ENCODE measurements around the gene ANKRD55.

Gene ANKRD55

GRCh38 chr5:56072863-56073766 is 160.0 kb downstream of the ANKRD55 start:
- in situ Hi-C loops (cut with HindIII; ENCODE audit: low sequenced_read_pairs) = no loop called here
- no peak for DNase-seq (ENCODE audit: low read depth, low spot score)
- TF ChIP-seq CTCF (IDR thresholded peaks at IDR 0.05; ENCODE audit: low read depth, low read length) = no peak

GRCh38 chr5:56071470-56071869 is 161.7 kb downstream of the ANKRD55 start:
- no peak overlapping the region for H3K4me3 ChIP-seq (ENCODE audit: low read depth, low read length)
- in situ Hi-C loops (cut with HindIII; ENCODE audit: low sequenced_read_pairs) = no loop called here
- DNase-seq (ENCODE audit: low read depth, low spot score) = no peak
- no peak for TF ChIP-seq CTCF (IDR thresholded peaks at IDR 0.05; ENCODE audit: low read depth, low read length)

More at GRCh38 chr5:56072863-56073766, 160.0 kb downstream of the ANKRD55 start:
- H3K4me3 ChIP-seq (ENCODE audit: low read depth, low read length) = no peak overlapping the region

GRCh38 chr5:56070851-56071465 is 162.2 kb downstream of the ANKRD55 start:
- TF ChIP-seq CTCF (IDR thresholded peaks at IDR 0.05; ENCODE audit: low read depth, low read length) = no peak
- in situ Hi-C loops (cut with HindIII; ENCODE audit: low sequenced_read_pairs) = no loop called here
- no peak for DNase-seq (ENCODE audit: low read depth, low spot score)
- no peak overlapping the region for H3K4me3 ChIP-seq (ENCODE audit: low read depth, low read length)

- in situ Hi-C loops (cut with HindIII; ENCODE audit: low sequenced_read_pairs) = no loop called here
- no peak overlapping the region for H3K4me3 ChIP-seq (ENCODE audit: low read depth, low read length)
- no peak for TF ChIP-seq CTCF (IDR thresholded peaks at IDR 0.05; ENCODE audit: low read depth, low read length)
- no peak for DNase-seq (ENCODE audit: low read depth, low spot score)
Observed at GRCh38 chr5:56069652-56070226, 163.4 kb downstream of the ANKRD55 start.

- no peak overlapping the region for H3K4me3 ChIP-seq (ENCODE audit: low read depth, low read length)
- TF ChIP-seq CTCF (IDR thresholded peaks at IDR 0.05; ENCODE audit: low read depth, low read length) = no peak
- in situ Hi-C loops (cut with HindIII; ENCODE audit: low sequenced_read_pairs) = no loop called here
- DNase-seq (ENCODE audit: low read depth, low spot score) = no peak
Observed at GRCh38 chr5:56066931-56067450, 166.1 kb downstream of the ANKRD55 start.

- no peak for TF ChIP-seq CTCF (IDR thresholded peaks at IDR 0.05; ENCODE audit: low read depth, low read length)
- DNase-seq (ENCODE audit: low read depth, low spot score) = no peak
- in situ Hi-C loops (cut with HindIII; ENCODE audit: low sequenced_read_pairs) = no loop called here
- no peak overlapping the region for H3K4me3 ChIP-seq (ENCODE audit: low read depth, low read length)
Observed at GRCh38 chr5:56064984-56065383, 168.1 kb downstream of the ANKRD55 start.

All from astrocyte of the spinal cord (primary cell).